GM23338 (cell line): Measurements from ENCODE around the gene PTGER4.

Experiments
- CREB1 ChIP-seq: fragments of 250-450 bp; sonication (Bioruptor Pico); IDR thresholded peaks from 2 replicates; pipeline ENCODE4 v1.5.0; 2020; ENCODE audit warnings: low read depth, mild to moderate bottlenecking, moderate library complexity
- CTCF ChIP-seq, 2 experiments: fragments of 200-600 bp in 1 of 2; sonication (generic) in 1 of 2; conservative IDR thresholded peaks; 2 replicates each; pipeline versions ENCODE4 v1.5.1 to v1.6.1; 2016 to 2017; ENCODE audit warnings: antibody characterized with exemption in 2 of 2, low read depth in 2 of 2, mild to moderate bottlenecking in 2 of 2, moderate library complexity in 1 of 2
- EZH2 ChIP-seq: fragments of 200-600 bp; sonication (generic); IDR thresholded peaks from one replicate; pipeline ENCODE4 v1.8.0; 2017; ENCODE audit warnings: antibody characterized with exemption, mild to moderate bottlenecking, low read depth; ENCODE audit not compliant: unreplicated experiment
- EZH2phosphoT487 ChIP-seq: fragments of 200-600 bp; sonication (generic); IDR thresholded peaks from one replicate; pipeline ENCODE4 v1.8.1; 2018; ENCODE audit warnings: antibody characterized with exemption; ENCODE audit not compliant: unreplicated experiment
- JUNB ChIP-seq: IDR thresholded peaks from one replicate; pipeline ENCODE4 v1.6.1; 2016; ENCODE audit warnings: antibody characterized with exemption; ENCODE audit not compliant: unreplicated experiment
- NANOG ChIP-seq: IDR thresholded peaks from 2 replicates; pipeline ENCODE4 v1.6.1; 2016; ENCODE audit warnings: antibody characterized with exemption, borderline replicate concordance
- POLR2AphosphoS5 ChIP-seq: IDR thresholded peaks from 2 replicates; pipeline ENCODE4 v1.6.1; 2016; ENCODE audit warnings: antibody characterized with exemption, low read depth
- STAT1 ChIP-seq: IDR thresholded peaks from one replicate; pipeline ENCODE4 v1.6.1; 2016; ENCODE audit warnings: antibody characterized with exemption; ENCODE audit not compliant: unreplicated experiment
- ZNF114 ChIP-seq: fragments of 250-450 bp; sonication (Bioruptor Pico); IDR thresholded peaks from 2 replicates; pipeline ENCODE4 v1.5.0; 2020; ENCODE audit warnings: mild to moderate bottlenecking, moderate library complexity
- TF ChIP-seq, protein P1 (sequence below): IDR thresholded peaks from one replicate; pipeline ENCODE4 v1.6.1; 2018; ENCODE audit warnings: antibody characterized with exemption; ENCODE audit not compliant: unreplicated experiment
- TF ChIP-seq, protein P2 (sequence below): IDR thresholded peaks from 2 replicates; pipeline ENCODE4 v1.6.1; 2016; ENCODE audit warnings: antibody characterized with exemption

DNA sequence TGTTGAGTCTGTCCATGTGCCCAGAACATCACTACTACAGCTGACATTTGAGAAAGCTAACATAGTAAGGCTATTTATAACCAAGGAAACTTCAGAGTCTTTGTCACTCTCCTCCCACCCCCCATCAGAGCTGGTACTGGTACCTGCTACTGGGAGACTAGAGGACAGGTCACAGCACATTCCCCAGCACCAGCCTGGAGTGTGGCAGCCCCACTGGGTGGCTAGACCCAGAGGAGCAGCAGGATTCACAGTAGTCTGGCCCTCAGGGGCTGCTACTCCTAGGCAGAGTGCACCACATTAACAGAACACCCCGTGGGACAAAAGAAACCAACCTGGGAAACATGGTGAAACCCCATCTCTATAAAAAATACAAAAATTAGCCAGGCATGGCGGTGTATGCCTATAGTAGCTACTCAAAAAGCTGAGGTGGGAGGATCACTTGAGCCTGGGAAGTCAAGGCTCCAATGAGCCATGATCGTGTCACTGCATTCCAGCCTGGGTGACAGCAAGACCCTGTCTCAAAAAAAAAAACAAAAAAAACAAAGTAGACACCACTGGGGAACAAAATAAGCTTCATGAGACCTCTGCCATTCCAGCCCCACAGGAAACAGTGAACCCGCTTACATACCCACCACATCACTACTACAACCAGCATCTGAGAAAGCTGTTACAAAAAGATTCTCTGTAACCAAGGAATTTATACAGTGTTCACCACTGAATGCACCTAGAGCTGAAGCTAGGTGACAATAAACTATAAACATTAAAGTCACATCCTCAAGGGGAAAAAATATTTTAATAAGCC, 26.3 kb upstream of the PTGER4 start:
- TF ChIP-seq POLR2AphosphoS5 = no peak
- TF ChIP-seq, protein P1, sequence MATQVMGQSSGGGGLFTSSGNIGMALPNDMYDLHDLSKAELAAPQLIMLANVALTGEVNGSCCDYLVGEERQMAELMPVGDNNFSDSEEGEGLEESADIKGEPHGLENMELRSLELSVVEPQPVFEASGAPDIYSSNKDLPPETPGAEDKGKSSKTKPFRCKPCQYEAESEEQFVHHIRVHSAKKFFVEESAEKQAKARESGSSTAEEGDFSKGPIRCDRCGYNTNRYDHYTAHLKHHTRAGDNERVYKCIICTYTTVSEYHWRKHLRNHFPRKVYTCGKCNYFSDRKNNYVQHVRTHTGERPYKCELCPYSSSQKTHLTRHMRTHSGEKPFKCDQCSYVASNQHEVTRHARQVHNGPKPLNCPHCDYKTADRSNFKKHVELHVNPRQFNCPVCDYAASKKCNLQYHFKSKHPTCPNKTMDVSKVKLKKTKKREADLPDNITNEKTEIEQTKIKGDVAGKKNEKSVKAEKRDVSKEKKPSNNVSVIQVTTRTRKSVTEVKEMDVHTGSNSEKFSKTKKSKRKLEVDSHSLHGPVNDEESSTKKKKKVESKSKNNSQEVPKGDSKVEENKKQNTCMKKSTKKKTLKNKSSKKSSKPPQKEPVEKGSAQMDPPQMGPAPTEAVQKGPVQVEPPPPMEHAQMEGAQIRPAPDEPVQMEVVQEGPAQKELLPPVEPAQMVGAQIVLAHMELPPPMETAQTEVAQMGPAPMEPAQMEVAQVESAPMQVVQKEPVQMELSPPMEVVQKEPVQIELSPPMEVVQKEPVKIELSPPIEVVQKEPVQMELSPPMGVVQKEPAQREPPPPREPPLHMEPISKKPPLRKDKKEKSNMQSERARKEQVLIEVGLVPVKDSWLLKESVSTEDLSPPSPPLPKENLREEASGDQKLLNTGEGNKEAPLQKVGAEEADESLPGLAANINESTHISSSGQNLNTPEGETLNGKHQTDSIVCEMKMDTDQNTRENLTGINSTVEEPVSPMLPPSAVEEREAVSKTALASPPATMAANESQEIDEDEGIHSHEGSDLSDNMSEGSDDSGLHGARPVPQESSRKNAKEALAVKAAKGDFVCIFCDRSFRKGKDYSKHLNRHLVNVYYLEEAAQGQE = no peak
- TF ChIP-seq CTCF (conservative IDR thresholded peaks at IDR 0.05; ENCODE audit: low read depth in 2 of 2) = no peak
- no peak for TF ChIP-seq CREB1 (CRISPR knock-in tag)
- TF ChIP-seq EZH2 = no peak
- TF ChIP-seq, protein P2, sequence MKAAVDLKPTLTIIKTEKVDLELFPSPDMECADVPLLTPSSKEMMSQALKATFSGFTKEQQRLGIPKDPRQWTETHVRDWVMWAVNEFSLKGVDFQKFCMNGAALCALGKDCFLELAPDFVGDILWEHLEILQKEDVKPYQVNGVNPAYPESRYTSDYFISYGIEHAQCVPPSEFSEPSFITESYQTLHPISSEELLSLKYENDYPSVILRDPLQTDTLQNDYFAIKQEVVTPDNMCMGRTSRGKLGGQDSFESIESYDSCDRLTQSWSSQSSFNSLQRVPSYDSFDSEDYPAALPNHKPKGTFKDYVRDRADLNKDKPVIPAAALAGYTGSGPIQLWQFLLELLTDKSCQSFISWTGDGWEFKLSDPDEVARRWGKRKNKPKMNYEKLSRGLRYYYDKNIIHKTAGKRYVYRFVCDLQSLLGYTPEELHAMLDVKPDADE = no peak
- TF ChIP-seq NANOG = no peak
- no peak for TF ChIP-seq EZH2phosphoT487
- TF ChIP-seq STAT1 = no peak
- no peak for TF ChIP-seq ZNF114 (CRISPR knock-in tag)
- TF ChIP-seq JUNB = no peak
